ENCODE data around the gene IGDCC3. TPM values are rescaled to one million over a fixed set of nuclear protein-coding genes. Genes with fewer than 3 reads are reported as not detected.

Gene IGDCC3
- total RNA-seq, 4 donors from 2014 or later: not detected

DNA sequence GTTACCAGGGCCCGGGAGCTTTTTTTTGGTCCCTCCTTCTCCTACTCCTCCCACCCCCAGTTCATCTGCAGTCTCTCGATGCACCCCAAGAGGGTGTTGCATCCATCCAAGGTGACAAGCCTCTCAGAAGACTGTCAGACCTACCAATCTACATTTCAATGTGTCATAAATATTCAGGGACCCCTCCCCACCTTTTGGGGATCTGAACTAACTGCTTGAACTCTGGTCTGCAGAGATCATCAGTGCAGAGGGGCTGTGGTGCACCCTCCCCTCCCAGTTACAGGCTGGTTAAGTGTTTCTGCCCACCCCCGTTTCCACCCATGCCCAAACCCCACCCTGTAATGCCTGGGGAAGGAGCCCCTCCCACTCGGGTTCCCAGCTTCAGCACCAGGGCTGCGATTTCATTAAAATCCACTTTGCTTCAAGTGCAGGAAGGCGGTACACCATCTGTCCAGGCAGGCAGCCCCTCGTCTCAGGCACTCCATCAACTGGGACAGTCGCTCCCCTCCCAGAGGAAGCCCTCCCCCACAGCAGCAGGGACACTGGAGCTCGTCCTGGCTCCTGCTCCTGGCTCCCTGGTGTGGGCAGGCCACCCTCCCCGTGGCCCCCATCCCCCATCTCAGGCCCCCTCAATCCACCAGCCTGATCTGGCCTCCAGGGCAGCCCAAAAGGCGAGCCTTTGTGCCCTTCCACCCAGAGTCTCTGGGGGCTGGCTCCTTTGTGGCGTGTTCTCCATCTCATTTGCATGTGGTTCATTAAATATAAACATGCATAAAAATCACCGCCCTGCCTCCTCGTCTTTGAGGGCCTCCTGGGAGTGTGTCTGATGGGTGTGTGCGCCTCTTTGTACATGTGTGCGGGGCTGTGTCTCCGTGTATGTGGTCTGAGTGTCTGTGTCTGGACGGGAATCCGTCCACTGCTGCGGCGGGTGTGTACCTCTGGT is 41.0 kb downstream of the IGDCC3 start:
- Histone ChIP-seq H3K9me3 (no peaks in the 10 kb centered on the region), H3K36me3 (no peaks in the 10 kb centered on the region), H3K4me3 (no peak overlapping the region), H3K27ac (no peak overlapping the region), H3K4me1 (no peaks in the 10 kb centered on the region), H3K27me3 (peaks cover 25% of the 10 kb centered on the region)
- 63% methylated on average over 18 of the region's 21 CpGs for WGBS
- TF ChIP-seq EP300 (IDR thresholded peaks at IDR 0.05) (no peak), POLR2A (IDR thresholded peaks at IDR 0.05) (no peak), POLR2AphosphoS5 (IDR thresholded peaks at IDR 0.05) (no peak)
- TF ChIP-seq, protein P1, sequence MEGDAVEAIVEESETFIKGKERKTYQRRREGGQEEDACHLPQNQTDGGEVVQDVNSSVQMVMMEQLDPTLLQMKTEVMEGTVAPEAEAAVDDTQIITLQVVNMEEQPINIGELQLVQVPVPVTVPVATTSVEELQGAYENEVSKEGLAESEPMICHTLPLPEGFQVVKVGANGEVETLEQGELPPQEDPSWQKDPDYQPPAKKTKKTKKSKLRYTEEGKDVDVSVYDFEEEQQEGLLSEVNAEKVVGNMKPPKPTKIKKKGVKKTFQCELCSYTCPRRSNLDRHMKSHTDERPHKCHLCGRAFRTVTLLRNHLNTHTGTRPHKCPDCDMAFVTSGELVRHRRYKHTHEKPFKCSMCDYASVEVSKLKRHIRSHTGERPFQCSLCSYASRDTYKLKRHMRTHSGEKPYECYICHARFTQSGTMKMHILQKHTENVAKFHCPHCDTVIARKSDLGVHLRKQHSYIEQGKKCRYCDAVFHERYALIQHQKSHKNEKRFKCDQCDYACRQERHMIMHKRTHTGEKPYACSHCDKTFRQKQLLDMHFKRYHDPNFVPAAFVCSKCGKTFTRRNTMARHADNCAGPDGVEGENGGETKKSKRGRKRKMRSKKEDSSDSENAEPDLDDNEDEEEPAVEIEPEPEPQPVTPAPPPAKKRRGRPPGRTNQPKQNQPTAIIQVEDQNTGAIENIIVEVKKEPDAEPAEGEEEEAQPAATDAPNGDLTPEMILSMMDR (IDR thresholded peaks at IDR 0.05): no peak
- DNase-seq (ENCODE audit: low spot score in 2 of 2): no peak

DNA sequence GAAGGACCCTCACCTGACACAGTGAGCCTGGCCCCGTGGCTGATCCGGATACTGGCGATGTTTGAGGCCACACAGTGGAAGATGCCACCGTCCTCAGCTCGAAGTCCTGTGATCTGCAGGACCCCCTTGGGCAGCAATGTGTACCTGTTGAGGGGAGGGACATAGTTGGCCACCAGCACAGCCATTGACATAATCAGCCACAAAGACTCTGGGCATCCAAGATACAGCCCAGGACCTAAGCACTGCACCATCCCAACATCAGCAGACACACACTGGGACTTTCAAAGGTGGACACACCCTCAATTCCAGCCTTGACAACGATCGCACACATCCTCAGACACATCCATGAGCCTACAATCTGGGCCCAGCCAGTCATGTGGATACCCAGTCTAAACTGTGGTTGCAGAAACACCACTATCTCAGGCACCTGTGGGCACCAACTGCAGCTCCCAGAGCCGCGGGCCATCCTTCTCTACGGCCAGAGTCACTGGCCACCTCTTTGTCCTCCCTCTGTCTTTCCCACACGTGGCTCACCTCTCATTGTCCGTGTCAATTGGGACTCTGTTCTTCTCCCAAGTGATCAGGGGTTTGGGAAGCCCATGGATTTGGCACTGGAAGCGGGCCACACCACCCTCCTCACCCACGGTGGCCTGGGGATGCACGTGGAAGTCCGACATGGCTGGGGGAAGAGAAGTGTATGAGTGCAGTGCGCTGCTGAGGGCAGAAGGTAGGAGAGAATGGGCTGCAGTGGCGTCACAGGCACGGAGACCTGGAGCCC is 42.3 kb downstream of the IGDCC3 start:
- Histone ChIP-seq H3K9me3 (no peaks in the 10 kb centered on the region), H3K27me3 (peaks cover 25% of the 10 kb centered on the region)
- TF ChIP-seq POLR2AphosphoS5 (IDR thresholded peaks at IDR 0.05) (no peak), EP300 (IDR thresholded peaks at IDR 0.05) (no peak), POLR2A (IDR thresholded peaks at IDR 0.05) (no peak)
- TF ChIP-seq, protein P1 (IDR thresholded peaks at IDR 0.05): no peak

DNA sequence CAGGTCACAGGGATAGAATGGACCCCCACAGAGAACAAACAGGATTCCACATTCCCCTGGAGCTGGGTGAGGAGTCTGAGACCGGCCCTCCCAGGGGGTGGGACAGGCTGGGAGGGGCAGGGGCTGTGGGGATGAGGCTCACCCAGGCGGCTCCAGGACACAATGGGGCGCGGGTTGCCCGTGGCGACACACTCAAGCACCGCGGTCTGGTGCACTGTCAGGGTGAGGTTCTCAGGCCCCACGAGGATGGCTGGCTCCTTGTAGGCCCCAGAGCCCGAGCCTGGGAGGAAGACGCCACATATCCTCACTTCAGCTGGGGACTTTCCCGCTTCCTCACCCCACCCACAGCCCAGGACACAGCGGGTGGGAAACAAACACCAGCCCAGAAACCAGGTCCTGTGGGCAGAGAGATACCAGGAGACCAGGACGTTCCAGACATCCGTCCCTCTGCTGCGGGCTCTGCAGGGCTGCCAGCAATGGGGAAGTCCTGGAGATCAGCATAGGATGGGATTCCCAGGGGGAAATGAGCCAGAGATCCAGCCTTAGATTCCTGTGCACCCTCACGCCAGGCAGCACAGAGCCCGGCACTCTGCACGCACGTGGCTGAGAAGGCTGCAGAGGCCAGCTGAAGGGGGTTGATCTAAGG is 43.1 kb downstream of the IGDCC3 start:
- no peak for DNase-seq (ENCODE audit: low spot score in 2 of 2)
- peaks cover 18% of the 10 kb centered on the region for H3K27me3 ChIP-seq
- WGBS: 74% methylated on average over 6 of the region's 20 CpGs
- H3K4me1 ChIP-seq: no peaks in the 10 kb centered on the region
- H3K9me3 ChIP-seq: no peaks in the 10 kb centered on the region
- no peaks in the 10 kb centered on the region for H3K36me3 ChIP-seq
- no peak overlapping the region for H3K27ac ChIP-seq
- H3K4me3 ChIP-seq: no peak overlapping the region
- no peak for TF ChIP-seq POLR2AphosphoS5 (IDR thresholded peaks at IDR 0.05)
- no peak for TF ChIP-seq POLR2A (IDR thresholded peaks at IDR 0.05)
- TF ChIP-seq, protein P1 (IDR thresholded peaks at IDR 0.05): no peak
- no peak for TF ChIP-seq EP300 (IDR thresholded peaks at IDR 0.05)

More for the DNA sequence above, 42.3 kb downstream of the IGDCC3 start:
- no peak for DNase-seq (ENCODE audit: low spot score in 2 of 2)
- 92% methylated on average over 15 of the region's 19 CpGs for WGBS
- Histone ChIP-seq H3K36me3 (no peaks in the 10 kb centered on the region), H3K4me3 (no peak overlapping the region), H3K27ac (no peak overlapping the region), H3K4me1 (no peaks in the 10 kb centered on the region)

DNA sequence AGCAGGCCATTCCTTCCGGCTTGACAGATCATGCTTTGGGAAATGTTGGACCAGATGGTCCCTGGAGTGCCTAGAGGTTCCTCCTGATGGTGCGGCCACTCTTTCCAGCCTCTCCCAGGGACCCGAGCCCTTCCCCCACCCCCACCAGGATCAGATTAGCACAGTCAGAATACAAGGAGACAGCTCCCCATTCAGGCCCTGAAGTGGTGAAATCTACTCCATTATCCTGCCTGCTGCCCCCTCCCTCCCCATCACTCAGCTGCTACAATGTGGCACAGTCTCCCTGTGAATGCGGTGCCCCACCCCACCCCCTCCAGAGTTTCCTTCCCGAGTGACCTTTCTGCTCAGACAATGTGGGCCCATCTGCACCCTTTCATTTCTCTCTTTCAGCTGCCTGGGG is 43.9 kb downstream of the IGDCC3 start:
- 78% methylated on average over 5 of the region's 5 CpGs for WGBS
- H3K4me3 ChIP-seq: no peak overlapping the region
- H3K4me1 ChIP-seq: no peaks in the 10 kb centered on the region
- H3K27ac ChIP-seq: no peak overlapping the region
- no peak for DNase-seq (ENCODE audit: low spot score in 2 of 2)
- no peaks in the 10 kb centered on the region for H3K36me3 ChIP-seq
- H3K9me3 ChIP-seq: no peaks in the 10 kb centered on the region
- no peak for TF ChIP-seq POLR2AphosphoS5 (IDR thresholded peaks at IDR 0.05)
- TF ChIP-seq, protein P1 (IDR thresholded peaks at IDR 0.05): no peak
- TF ChIP-seq POLR2A (IDR thresholded peaks at IDR 0.05): no peak
- no peak for TF ChIP-seq EP300 (IDR thresholded peaks at IDR 0.05)
- peaks cover 17% of the 10 kb centered on the region for H3K27me3 ChIP-seq

All from suprapubic skin (tissue), 4 donors.